GM12873 (cell line): ENCODE measurements around the gene ADAMTS14.

Experiments
- CTCF ChIP-seq: IDR thresholded peaks from 2 replicates; pipeline ENCODE4 v1.5.1; 2012; ENCODE audit warnings: low read depth, mild to moderate bottlenecking, moderate library complexity, low read length, control low read depth; ENCODE audit not compliant: insufficient read depth; ENCODE audit errors: missing control alignments

The ADAMTS14 gene

GRCh38 chr10:70729763-70730357 is 57.6 kb downstream of the ADAMTS14 start:
- no peak for TF ChIP-seq CTCF

GRCh38 chr10:70730955-70731354 is 58.6 kb downstream of the ADAMTS14 start:
- no peak for TF ChIP-seq CTCF

GRCh38 chr10:70732569-70732968 is 60.3 kb downstream of the ADAMTS14 start:
- TF ChIP-seq CTCF: no peak

GRCh38 chr10:70733051-70733450 is 60.7 kb downstream of the ADAMTS14 start:
- no peak for TF ChIP-seq CTCF

- TF ChIP-seq CTCF: no peak
These were observed 62.9 kb downstream of the ADAMTS14 start for GRCh38 chr10:70735161-70735560.

GRCh38 chr10:70736525-70736924 is 64.2 kb downstream of the ADAMTS14 start:
- no peak for TF ChIP-seq CTCF

- no peak for TF ChIP-seq CTCF
These were observed 64.9 kb downstream of the ADAMTS14 start for GRCh38 chr10:70737250-70737649.
